LNCAP (cell line): Measurements from ENCODE around the gene DDX49.

Experiments
- TF ChIP-seq, protein P1 (sequence below): fragments of 450-650 bp; IDR thresholded peaks from 2 replicates; pipeline ENCODE4 v1.5.1; 2017; ENCODE audit warnings: mild to moderate bottlenecking

DDX49 gene

GRCh38 chr19:18972301-18972811, 52.8 kb downstream of the DDX49 start:
- TF ChIP-seq, protein P1, sequence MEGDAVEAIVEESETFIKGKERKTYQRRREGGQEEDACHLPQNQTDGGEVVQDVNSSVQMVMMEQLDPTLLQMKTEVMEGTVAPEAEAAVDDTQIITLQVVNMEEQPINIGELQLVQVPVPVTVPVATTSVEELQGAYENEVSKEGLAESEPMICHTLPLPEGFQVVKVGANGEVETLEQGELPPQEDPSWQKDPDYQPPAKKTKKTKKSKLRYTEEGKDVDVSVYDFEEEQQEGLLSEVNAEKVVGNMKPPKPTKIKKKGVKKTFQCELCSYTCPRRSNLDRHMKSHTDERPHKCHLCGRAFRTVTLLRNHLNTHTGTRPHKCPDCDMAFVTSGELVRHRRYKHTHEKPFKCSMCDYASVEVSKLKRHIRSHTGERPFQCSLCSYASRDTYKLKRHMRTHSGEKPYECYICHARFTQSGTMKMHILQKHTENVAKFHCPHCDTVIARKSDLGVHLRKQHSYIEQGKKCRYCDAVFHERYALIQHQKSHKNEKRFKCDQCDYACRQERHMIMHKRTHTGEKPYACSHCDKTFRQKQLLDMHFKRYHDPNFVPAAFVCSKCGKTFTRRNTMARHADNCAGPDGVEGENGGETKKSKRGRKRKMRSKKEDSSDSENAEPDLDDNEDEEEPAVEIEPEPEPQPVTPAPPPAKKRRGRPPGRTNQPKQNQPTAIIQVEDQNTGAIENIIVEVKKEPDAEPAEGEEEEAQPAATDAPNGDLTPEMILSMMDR = no peak

GRCh38 chr19:18972851-18973250, 53.3 kb downstream of the DDX49 start:
- TF ChIP-seq, protein P1 = no peak

DNA sequence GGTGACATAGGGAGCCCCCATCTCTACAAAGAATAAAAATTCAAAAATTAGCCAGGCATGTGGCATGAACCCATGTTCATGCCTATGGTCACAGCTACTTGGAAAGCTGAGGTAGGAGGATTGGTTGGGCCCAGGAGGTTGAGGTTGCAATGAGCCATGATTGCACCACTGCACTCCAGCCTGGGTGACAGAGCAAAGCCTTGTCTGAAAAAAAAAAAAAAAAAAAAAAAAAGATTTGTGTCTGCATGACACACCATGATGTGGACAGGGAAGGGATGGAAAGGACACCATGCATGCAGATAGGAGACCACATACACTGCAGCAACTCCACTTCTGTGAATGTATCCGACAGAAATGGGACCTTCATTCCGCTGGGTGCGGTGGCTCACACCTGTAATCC, 55.5 kb downstream of the DDX49 start:
- TF ChIP-seq, protein P1 = no peak

- TF ChIP-seq, protein P1 = no peak
Observed at GRCh38 chr19:18975869-18976268, 56.4 kb downstream of the DDX49 start.
